ENCODE measurements around the gene TRIB2.

GRCh38 chr2:12723736-12724463 is 7.2 kb downstream of the TRIB2 start:
- TF ChIP-seq EZH2 (IDR thresholded peaks at IDR 0.05) (no peak), POLR2AphosphoS5 (IDR thresholded peaks at IDR 0.05; ENCODE audit: borderline replicate concordance, low read depth, low read length) (no peak), FOXP2 (optimal IDR thresholded peaks at IDR 0.05; ENCODE audit: control extremely low read depth, extremely low read length, insufficient read depth) (no peak)
